Small intestine (tissue), 7 donors: ENCODE measurements around the gene BACH2. TPM values are rescaled to one million over a fixed set of nuclear protein-coding genes. Genes with fewer than 3 reads are reported as not detected.
A peak's percentile ranks its signal among the peaks of the same experiment; 100 is the strongest.

ENCODE experiments used
- DNase-seq, 2 donors: peaks; one replicate each; pipeline versions ENCODE4 v3.0.0 to v3.0.0-alpha.2; 2013
- FAIRE-seq: peaks from 2 replicates; lab custom pipeline; 2012; peaks lifted over from hg19 to GRCh38; lab: Jason Lieb, UNC
- H3K27ac ChIP-seq, 3 donors: one replicate each; pipeline ENCODE4 v1.5.1; 2013; ENCODE audit warnings: low read length in 2 of 3, mild to moderate bottlenecking in 2 of 3, control low read depth in 1 of 3, inconsistent platforms in 1 of 3, low read depth in 1 of 3, moderate library complexity in 1 of 3
- H3K27me3 ChIP-seq, 3 donors: one replicate each; pipeline ENCODE4 v1.6.1; 2013; ENCODE audit warnings: low read length in 3 of 3, inconsistent platforms in 1 of 3; ENCODE audit not compliant: control insufficient read depth in 3 of 3, insufficient read depth in 3 of 3
- H3K36me3 ChIP-seq, 3 donors: one replicate each; pipeline ENCODE4 v1.6.1; 2013; ENCODE audit warnings: low read length in 3 of 3, inconsistent platforms in 1 of 3, low read depth in 1 of 3, mild to moderate bottlenecking in 1 of 3, moderate library complexity in 1 of 3; ENCODE audit not compliant: control insufficient read depth in 3 of 3, insufficient read depth in 2 of 3
- H3K4me1 ChIP-seq, 3 donors: one replicate each; pipeline ENCODE4 v1.6.1; 2013; ENCODE audit warnings: low read length in 2 of 3, inconsistent platforms in 1 of 3, low read depth in 1 of 3, mild to moderate bottlenecking in 1 of 3, moderate library complexity in 1 of 3; ENCODE audit not compliant: control insufficient read depth in 3 of 3, insufficient read depth in 2 of 3
- H3K4me3 ChIP-seq, 3 donors: one replicate each; pipeline ENCODE4 v1.5.1; 2013; ENCODE audit warnings: low read length in 3 of 3, control low read depth in 1 of 3, inconsistent platforms in 1 of 3, low read depth in 1 of 3, mild to moderate bottlenecking in 1 of 3, moderate library complexity in 1 of 3
- H3K9me3 ChIP-seq, 2 donors: one replicate each; pipeline ENCODE4 v1.6.1; 2013; ENCODE audit warnings: low read depth in 1 of 2, low read length in 1 of 2; ENCODE audit not compliant: control insufficient read depth in 2 of 2, insufficient read depth in 1 of 2
- WGBS, 3 donors: extraction: QIAGEN DNeasy Blood & Tissue Kit; methylation state at CpG; one replicate each; pipeline ENCODE4 v1.1.7; 2013; 5-methylcytosine and 5-hydroxymethylcytosine counted together
- polyA plus RNA-seq, 4 donors: library from polyadenylated mRNA; stranded (reverse) in 3 of 4; unstranded in 1 of 4; fragments of 200-250 nt in 3 of 4; fragments of 120-200 nt in 1 of 4; gene quantifications; one replicate each; pipeline versions ENCODE4 v1.2.1 to v1.2.3, GENCODE V29; 2013
- donor health status: healthy with polysubstance abuse.
- donor health status: control.
- donor health status: control.
- donor health status: Bipolar disorder and iron deficiency.
- donor health status: healthy.

Gene BACH2
- polyA plus RNA-seq, 4 donors, result under 0.01 to 1.4 (median 0.67) TPM; not detected in 1

DNA sequence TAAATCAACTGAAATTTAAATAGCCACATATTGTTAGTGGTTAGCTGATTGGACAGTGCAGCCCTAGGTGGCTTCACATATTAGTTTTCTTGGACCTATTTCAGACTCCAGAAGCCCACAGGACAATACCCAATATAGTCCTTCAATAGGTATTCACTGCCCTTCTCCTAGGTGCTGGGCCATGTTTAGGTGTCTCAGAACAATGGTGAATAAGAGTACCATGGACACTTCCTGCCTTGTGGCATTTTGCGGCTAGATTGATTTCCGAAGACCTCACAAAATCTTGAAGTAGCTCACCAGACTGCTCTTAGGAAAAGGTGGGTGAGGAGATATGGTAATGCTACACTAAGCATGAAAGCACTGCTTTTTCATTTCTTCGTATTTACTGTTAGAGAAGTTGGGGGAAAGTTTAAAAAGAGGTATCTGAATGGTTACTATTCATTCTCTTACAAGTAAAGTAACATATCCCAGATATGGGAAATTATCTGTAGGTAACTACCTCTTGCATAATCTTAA lies 203.0 kb downstream of the BACH2 start:
- Histone ChIP-seq H3K27ac (no peak overlapping the region), H3K9me3 (no peaks in the 10 kb centered on the region), H3K27me3 (no peaks in the 10 kb centered on the region), H3K36me3 (no peaks in the 10 kb centered on the region), H3K4me1 (no peaks in the 10 kb centered on the region), H3K4me3 (no peak overlapping the region)
- no peak for FAIRE-seq
- 75 to 95% (median 78%) methylated on average over 3 of the region's 3 CpGs for WGBS, 3 donors
- no peak for DNase-seq

- Histone ChIP-seq H3K9me3 (no peaks in the 10 kb centered on the region), H3K4me1 (no peaks in the 10 kb centered on the region), H3K36me3 (no peaks in the 10 kb centered on the region), H3K27ac (no peak overlapping the region), H3K27me3 (no peaks in the 10 kb centered on the region), H3K4me3 (no peak overlapping the region)
- 69 to 85% (median 75%) methylated on average over 2 of the region's 2 CpGs for WGBS, 3 donors
- DNase-seq (no peak), FAIRE-seq (no peak)
Observed at GRCh38 chr6:90090866-90091265, 205.8 kb downstream of the BACH2 start.

DNA sequence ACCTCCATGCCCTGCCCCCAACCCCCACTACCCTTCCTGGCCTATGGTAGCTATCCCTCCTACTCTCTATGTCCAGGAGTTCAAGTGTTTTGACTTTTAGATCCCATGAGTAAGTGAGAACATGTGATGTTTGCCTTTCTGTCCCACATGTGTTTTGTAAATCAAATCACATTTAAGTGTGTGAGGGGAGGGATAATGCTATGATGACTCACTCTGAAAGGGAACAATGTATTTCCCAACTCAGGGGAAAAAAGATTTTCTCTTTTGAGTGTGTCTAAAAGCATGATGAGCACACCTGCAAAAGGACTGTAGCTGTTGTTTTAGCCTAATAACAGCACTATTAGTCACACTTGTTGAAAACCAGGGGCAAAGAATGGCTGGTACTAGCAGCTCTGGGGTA lies 208.6 kb downstream of the BACH2 start:
- FAIRE-seq, result no peak
- H3K4me1 ChIP-seq, result no peaks in the 10 kb centered on the region
- no peak overlapping the region for H3K4me3 ChIP-seq

DNA sequence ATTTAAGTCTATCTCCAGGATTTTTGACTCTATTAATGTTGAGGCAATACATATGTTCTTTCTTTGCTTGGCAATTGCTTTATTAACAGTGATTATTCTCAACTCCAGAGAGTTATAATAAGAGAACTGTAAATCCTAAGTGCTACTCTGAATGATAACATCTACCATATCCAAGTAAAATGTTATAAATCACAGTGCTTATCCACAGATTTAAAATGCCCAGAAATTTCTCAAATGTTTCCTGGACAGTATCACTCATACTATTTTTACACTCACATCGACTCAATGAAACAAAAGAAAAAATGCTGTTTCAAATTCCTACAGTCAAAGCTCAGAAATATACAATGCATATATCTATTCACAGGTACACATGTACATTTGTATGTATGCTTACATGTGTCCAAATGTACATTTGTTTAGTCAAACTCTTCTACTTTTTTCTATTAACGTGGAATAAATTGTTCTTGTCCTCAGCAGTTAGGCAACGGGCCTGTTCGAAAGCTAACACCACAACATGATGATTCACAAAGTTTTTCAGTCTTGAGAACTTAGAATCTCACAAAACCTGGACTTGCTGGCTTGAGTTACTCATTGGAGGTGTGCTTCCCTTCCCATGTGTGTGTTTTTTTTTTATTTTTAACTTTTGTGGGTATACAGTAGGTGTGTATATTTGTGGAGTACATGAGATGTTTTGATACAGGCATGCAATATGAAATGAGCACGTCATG lies 209.4 kb downstream of the BACH2 start:
- H3K27ac ChIP-seq, result no peak overlapping the region
- no peak for FAIRE-seq
- no peaks in the 10 kb centered on the region for H3K36me3 ChIP-seq
- no peaks in the 10 kb centered on the region for H3K9me3 ChIP-seq
- no peak for DNase-seq
- WGBS, 3 donors, result 85 to 87% (median 87%) methylated on average over 5 of the region's 5 CpGs
- H3K4me1 ChIP-seq, result no peaks in the 10 kb centered on the region
- H3K4me3 ChIP-seq, result no peak overlapping the region
- no peaks in the 10 kb centered on the region for H3K27me3 ChIP-seq

More for the DNA sequence above, 208.6 kb downstream of the BACH2 start:
- Histone ChIP-seq H3K27ac (no peak overlapping the region), H3K36me3 (no peaks in the 10 kb centered on the region), H3K9me3 (no peaks in the 10 kb centered on the region), H3K27me3 (no peaks in the 10 kb centered on the region)
- DNase-seq, result no peak

GRCh38 chr6:90086517-90086916 lies 210.1 kb downstream of the BACH2 start:
- H3K36me3 ChIP-seq, result no peaks in the 10 kb centered on the region
- FAIRE-seq (no peak), DNase-seq (no peak)
- H3K4me3 ChIP-seq, result no peak overlapping the region
- 75 to 82% (median 79%) methylated on average over 7 of the region's 7 CpGs for WGBS, 3 donors
- H3K4me1 ChIP-seq, result no peaks in the 10 kb centered on the region
- no peak overlapping the region for H3K27ac ChIP-seq
- H3K9me3 ChIP-seq, result no peaks in the 10 kb centered on the region
- no peaks in the 10 kb centered on the region for H3K27me3 ChIP-seq

- no peaks in the 10 kb centered on the region for H3K36me3 ChIP-seq
- no peaks in the 10 kb centered on the region for H3K9me3 ChIP-seq
- H3K4me3 ChIP-seq, result no peak overlapping the region
- DNase-seq (peak in 1 of 2 donors; percentile 23), FAIRE-seq (no peak)
- WGBS, 3 donors, result 66 to 72% (median 68%) methylated on average over 4 of the region's 4 CpGs
- H3K4me1 ChIP-seq, result no peaks in the 10 kb centered on the region
- no peaks in the 10 kb centered on the region for H3K27me3 ChIP-seq
- H3K27ac ChIP-seq, result no peak overlapping the region
Observed at GRCh38 chr6:90083891-90084290, 212.8 kb downstream of the BACH2 start.

DNA sequence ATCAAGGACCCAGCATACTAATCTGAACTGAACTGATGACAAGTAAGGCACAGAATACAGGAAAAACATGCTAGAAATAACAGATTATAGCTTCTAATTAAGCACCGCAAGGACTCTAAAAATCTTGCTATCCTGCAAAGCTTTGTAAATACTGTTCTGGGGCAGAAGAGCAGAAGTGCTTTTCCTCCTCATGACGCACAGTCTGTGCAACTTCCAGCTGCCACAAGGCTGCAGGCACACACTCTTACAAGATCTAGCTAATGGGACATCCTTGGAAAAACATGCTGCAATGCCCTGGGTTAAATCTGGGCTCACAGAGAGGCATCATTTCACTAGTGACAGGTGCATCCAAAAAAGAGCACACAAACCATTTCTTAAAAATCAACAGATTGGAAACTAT lies 213.8 kb downstream of the BACH2 start:
- Histone ChIP-seq H3K27me3 (no peaks in the 10 kb centered on the region), H3K9me3 (no peaks in the 10 kb centered on the region), H3K4me3 (no peak overlapping the region), H3K36me3 (no peaks in the 10 kb centered on the region), H3K4me1 (no peaks in the 10 kb centered on the region), H3K27ac (no peak overlapping the region)
- no peak for DNase-seq
- no peak for FAIRE-seq
- WGBS, 3 donors, result 67 to 79% (median 75%) methylated on average over 2 of the region's 2 CpGs

DNA sequence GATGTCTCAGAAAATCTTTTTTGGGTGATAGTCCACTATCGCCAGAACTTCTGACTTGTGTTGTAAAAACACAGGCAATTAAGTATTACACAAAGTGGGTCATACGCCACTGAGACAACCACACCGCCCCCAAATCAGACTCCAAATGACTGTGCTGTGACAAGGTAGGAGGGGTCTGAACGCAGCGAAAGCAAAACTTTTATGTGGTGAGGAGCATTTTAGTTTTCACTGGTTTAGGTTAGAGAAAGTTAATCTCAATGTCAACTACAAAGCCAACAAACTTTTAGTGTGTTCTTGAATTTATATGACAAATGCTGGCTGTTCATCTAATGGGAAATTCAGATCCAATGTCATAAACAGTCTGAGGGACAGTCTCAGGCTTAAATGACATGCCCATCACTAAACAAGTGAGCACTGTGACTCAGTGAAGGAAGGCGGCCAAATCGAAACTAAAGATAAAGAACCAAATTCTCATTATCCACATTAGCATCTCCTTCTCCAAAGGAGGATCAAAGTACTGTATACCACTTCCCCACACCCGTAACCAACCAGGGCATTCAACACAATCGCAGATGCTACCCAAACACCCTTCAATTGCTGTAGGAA lies 215.7 kb downstream of the BACH2 start:
- WGBS, 3 donors, result 56 to 70% (median 60%) methylated on average over 9 of the region's 9 CpGs
- FAIRE-seq, result no peak

More for the DNA sequence above, 215.7 kb downstream of the BACH2 start:
- no peak overlapping the region for H3K27ac ChIP-seq
- H3K4me3 ChIP-seq, result no peak overlapping the region
- no peaks in the 10 kb centered on the region for H3K36me3 ChIP-seq
- no peaks in the 10 kb centered on the region for H3K4me1 ChIP-seq
- no peaks in the 10 kb centered on the region for H3K27me3 ChIP-seq
- no peaks in the 10 kb centered on the region for H3K9me3 ChIP-seq
- DNase-seq, result peak in 1 of 2 donors; percentile 4
